ENCODE measurements around the gene OR52E5.

Gene OR52E5

GRCh38 chr11:5892908-5893307, at the start of gene OR52E5:
TSS of gene OR52E5 (plus strand) at chr11:5893208. CDS start at chr11:5900777, 7,569 bp downstream.
- DNase-seq = no peak

GRCh38 chr11:5846701-5847100, 46.3 kb upstream of the OR52E5 start:
- no peak for DNase-seq

GRCh38 chr11:5847711-5848110, 45.3 kb upstream of the OR52E5 start:
- DNase-seq = no peak

- no peak for DNase-seq
Measured at GRCh38 chr11:5851002-5851401, 42.0 kb upstream of the OR52E5 start.

GRCh38 chr11:5857590-5857989, 35.4 kb upstream of the OR52E5 start, which contains the start of gene OR52E8:
TSS of gene OR52E8 (minus strand) at chr11:5857690. CDS start at chr11:5857690, 0 bp downstream.
- DNase-seq = no peak

- no peak for DNase-seq
Measured at GRCh38 chr11:5865826-5866225, 27.2 kb upstream of the OR52E5 start.

- no peak for DNase-seq
Measured at GRCh38 chr11:5878564-5878963, 14.4 kb upstream of the OR52E5 start.

- DNase-seq = no peak
Measured at GRCh38 chr11:5880329-5880728, 12.7 kb upstream of the OR52E5 start, which contains the start of gene OR52E4. TSS of gene OR52E4 (plus strand) at chr11:5880629. CDS start at chr11:5884293, 3,664 bp downstream.

GRCh38 chr11:5881756-5882155, 11.3 kb upstream of the OR52E5 start:
- no peak for DNase-seq

- DNase-seq = no peak
Measured at GRCh38 chr11:5887172-5887571, 5.8 kb upstream of the OR52E5 start.

- DNase-seq = no peak
Measured at GRCh38 chr11:5887661-5888060, 5.3 kb upstream of the OR52E5 start.

GRCh38 chr11:5891216-5891800, 1.7 kb upstream of the OR52E5 start:
- DNase-seq = no peak

- no peak for DNase-seq
Measured at GRCh38 chr11:5899534-5899933, 6.5 kb downstream of the OR52E5 start.

GRCh38 chr11:5910540-5910939, 17.5 kb downstream of the OR52E5 start:
- DNase-seq = no peak

GRCh38 chr11:5922749-5923426, 29.9 kb downstream of the OR52E5 start:
- no peak for DNase-seq

- no peak for DNase-seq
Measured at GRCh38 chr11:5923427-5923776, 30.4 kb downstream of the OR52E5 start.

- no peak for DNase-seq
Measured at GRCh38 chr11:5923794-5924193, 30.8 kb downstream of the OR52E5 start.

GRCh38 chr11:5928271-5928670, 35.3 kb downstream of the OR52E5 start:
- DNase-seq = no peak

- no peak for DNase-seq
Measured at GRCh38 chr11:5928811-5929210, 35.8 kb downstream of the OR52E5 start.

- DNase-seq = no peak
Measured at GRCh38 chr11:5929571-5930368, 36.8 kb downstream of the OR52E5 start.

- no peak for DNase-seq
Measured at GRCh38 chr11:5930614-5931013, 37.6 kb downstream of the OR52E5 start.

- DNase-seq = no peak
Measured at GRCh38 chr11:5931061-5931460, 38.1 kb downstream of the OR52E5 start.

- no peak for DNase-seq
Measured at GRCh38 chr11:5932671-5933070, 39.7 kb downstream of the OR52E5 start.

GRCh38 chr11:5933116-5933515, 40.1 kb downstream of the OR52E5 start:
- DNase-seq = no peak

Data from activated T-cell treated with anti-CD3 and anti-CD28 coated beads, Interleukin-2, amount 50 U/mL, for 1 hour (primary cell).